D341Med (cell line): Measurements from ENCODE around the gene ANLN.
"Not testable (repeated sequence)": the region's sequence is repeated elsewhere in the genome, so short reads cannot be mapped to it uniquely, and the experiment has no call there.

Source experiments
- DNase-seq: peaks from one replicate; pipeline ENCODE4 v3.0.0; 2012; ENCODE audit warnings: low spot score

ANLN gene

GRCh38 chr7:36379831-36380504 lies 9.7 kb upstream of the ANLN start:
- no peak for DNase-seq

- no peak for DNase-seq
Measured at GRCh38 chr7:36381056-36381455, 8.6 kb upstream of the ANLN start.

- DNase-seq = not testable (repeated sequence)
Measured at GRCh38 chr7:36383284-36383683, 6.4 kb upstream of the ANLN start.

DNA sequence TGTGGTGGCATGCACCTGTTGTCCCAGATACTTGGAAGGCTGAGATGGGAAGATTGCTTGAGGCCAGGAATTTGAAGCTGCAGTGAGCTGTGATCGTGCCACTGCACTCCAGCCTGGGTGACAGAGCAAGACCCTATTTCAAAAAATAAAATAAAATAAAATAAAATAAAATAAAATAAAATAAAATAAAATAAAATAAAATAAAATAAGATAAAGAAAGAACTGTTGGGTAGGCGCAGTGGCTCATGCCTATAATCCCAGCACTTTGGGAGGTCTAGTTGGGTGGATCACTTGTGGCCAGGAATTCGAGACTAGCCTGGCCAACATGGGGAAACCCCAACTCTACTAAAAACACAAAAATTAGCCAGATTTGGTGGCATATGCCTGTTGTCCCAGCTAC lies 4.0 kb upstream of the ANLN start:
- not testable (repeated sequence) for DNase-seq

DNA sequence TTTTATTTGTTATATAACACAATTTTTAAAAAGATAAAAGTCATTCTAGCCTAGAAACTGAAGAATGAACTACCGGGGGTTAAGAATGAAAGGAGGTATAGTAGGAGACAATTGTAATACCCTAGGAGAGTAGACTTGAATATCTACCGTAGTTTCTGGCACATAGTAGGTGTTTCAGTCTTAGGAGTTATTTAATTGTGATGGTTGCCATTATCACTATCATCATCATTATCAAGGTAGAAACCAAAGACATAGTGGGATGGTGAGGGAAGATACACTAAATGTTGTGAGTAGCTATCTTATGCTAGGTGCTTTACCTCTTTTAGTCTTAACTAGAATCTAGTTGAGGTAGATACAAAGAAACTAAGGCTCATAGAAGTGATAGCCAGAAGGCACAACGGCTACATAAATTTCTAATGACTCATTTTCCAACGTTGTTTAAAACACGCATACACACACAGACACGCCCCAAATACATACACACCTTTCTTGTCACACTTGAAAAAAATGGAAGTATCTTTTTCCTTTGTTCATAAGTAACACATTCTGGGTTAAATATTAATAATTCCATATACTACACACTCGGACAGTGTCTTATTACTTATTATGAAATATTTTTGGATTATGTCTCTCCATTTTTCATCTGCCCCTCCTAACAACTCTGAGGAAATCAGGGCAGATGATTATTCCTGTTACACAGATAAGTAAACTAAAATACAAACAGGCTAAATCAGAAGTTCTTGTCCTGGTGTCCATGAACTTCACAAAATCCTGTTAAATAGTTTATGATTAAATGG lies 2.0 kb upstream of the ANLN start:
- DNase-seq = no peak

GRCh38 chr7:36388423-36388822 lies 1.2 kb upstream of the ANLN start:
- DNase-seq = no peak

- DNase-seq = peak; percentile 87
Measured at GRCh38 chr7:36390199-36391090, 783 bp downstream of the ANLN start.

DNA sequence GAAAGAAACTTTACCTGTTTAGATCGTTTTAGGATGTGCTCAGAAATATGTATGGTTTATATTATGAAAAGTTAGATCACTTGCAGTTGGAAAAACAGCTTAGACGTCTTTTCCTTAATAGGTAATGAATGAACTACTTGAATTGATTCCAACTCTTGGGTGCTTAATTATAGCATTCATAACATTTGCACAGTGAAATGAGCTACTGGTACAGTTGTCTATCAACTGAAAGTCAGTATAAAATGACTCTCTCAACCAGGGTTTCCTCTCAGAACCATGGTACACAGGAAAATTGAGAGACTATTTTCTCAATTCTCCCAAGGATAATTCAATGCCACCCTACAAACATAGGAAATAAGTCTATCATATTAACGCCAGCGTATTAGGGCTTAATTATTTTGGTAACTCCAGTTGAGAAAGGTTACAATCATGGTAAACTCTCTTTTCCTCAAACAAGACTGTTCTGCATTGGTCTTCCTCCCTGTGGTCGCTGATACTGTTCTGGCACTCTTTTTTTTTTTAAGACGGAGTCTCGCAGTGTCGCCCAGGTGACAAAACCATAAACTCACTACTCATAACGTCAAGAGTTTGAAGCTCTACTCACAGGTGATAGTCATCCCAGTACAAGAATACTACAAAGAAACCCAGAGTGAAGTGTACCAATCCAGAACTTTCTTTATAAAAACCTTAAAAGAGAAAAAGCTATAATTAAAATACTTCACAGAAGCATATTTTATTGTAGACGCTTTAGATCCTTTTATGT lies 2.0 kb downstream of the ANLN start:
- no peak for DNase-seq

- DNase-seq = no peak
Measured at GRCh38 chr7:36393826-36394225, 4.2 kb downstream of the ANLN start.

DNA sequence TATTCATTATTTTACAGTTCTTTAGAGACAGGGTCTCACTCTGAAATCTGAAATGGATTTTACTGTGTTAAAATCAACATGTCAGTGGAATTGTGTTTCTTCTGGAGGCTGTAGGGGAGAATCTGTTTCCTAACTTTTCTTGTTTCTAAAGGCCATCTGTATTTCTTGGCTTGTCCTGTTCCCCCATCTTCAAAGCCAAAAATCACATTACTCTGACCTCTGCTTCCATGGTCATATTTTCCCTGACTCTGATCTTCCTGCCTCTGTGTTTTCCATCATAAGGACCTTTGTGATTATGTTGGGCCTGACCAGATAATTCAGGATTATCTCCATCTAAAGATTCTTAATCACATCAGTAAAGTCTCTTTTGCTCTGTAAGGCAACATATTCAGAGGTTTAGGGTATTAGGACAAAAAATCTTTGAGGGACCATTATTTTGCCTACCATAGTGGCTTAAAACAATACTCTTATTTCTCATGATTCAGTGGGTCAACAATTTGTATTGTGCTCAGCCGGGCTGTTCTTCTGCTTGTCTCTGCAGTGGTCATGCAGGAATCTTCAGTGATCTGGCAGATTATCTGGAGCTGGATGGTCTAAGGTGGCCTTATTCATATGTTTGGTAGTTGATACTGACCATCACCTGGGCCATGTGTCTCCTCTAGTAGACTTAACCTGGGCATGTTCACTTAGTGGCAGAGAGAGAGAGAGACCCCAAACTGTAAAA lies 5.7 kb downstream of the ANLN start:
- DNase-seq = no peak

GRCh38 chr7:36396150-36396549 lies 6.5 kb downstream of the ANLN start:
- no peak for DNase-seq

DNA sequence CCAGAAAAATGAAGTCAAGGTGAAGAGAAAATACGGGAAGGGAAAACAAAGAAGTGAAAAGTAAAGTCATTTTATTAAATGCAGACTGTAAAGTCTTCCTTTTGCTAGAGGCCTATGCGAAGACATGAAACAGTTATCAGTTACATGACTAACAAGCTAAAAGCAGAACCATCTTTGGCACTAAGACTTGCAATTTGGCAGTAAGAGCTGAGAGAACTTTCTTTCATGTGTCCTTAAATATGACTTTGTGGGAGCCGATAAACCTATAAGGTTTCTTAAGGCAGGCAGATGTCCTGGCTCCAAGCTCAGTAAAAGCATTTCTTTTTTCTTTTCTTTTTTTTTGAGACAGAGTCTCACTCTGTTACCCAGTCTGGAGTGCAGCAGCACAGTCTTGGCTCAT lies 10.4 kb downstream of the ANLN start:
- DNase-seq = no peak

DNA sequence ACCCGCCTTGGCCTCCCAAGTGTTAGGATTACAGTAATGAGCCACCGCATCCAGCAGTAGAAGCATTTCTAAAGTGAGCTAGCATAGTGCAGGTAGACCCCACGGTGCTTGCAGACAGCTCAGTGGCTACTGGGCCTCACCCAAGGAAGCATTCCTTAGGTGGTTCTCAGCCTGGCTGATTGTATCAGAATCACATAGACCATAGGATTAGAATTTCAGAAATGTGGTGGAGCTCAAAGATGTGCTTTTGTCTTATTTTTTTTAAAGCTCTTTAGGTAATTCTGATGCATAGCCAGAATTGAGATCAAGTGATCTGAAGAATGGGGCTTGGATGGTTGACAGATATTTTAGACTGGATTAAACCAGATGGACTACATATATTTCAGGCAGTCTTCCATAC lies 10.9 kb downstream of the ANLN start:
- DNase-seq = no peak

GRCh38 chr7:36403452-36403851 lies 13.8 kb downstream of the ANLN start:
- DNase-seq = no peak

DNA sequence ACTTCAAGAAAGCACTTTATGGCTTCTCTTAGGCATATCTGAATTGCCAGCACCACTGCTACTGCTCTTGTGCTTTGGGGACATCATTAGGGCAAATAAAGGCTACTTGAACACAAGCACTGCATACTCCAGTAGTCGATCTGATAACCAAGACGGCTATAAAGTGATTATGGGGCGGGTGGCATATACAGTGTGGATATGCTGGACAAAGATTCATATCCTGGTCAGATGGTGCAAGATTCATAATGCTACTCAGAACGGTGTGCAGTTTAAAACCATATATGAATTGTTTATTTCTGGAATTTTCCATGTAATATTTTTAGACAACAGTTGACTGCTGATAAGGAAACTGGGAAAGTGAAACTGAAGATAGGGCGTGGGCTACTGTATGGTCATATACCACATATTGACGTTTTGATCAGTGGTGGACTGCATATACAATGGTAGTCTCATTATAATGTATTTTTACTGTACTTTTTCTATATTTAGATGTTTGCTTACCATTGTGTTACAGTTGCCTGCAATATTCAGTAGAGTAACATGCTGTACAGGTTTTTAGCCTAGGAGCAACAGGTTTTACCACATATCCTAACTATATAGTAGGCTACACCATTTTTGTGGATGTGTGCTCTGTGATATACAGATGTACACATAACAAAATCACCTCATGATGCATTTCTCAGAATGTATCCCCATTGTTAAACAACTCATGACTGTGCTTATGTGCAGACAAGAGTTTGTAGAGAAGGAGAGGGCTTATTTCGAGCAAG lies 15.2 kb downstream of the ANLN start:
- no peak for DNase-seq

DNA sequence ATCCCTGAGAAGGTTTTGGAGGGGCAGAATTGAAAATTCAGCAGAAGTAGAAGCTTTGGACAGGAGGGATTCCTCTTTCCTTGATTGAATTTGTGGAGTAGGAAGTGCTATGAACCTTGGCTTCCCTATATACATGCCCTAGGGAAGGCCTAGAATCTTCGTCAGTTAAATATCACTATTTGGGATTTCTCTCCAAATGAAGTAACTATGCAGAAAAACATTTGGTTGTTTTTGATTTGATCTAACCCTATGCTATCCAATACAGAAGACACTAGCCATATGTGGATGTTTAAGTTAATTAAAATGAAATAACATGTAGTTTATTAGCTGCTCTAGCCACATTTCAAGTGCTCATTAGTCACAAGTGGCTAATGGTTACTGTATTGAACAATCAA lies 15.7 kb downstream of the ANLN start:
- no peak for DNase-seq

GRCh38 chr7:36406156-36406555 lies 16.5 kb downstream of the ANLN start:
- DNase-seq = no peak

- no peak for DNase-seq
Measured at GRCh38 chr7:36407636-36408550, 18.2 kb downstream of the ANLN start.

GRCh38 chr7:36408589-36408988 lies 18.9 kb downstream of the ANLN start:
- DNase-seq = no peak
